Stimulated activated CD4-positive, alpha-beta T cell treated with anti-CD3 and anti-CD28 coated beads, Interleukin-1b, Interleukin-23, amount 100 ng/mL, for 24 hours (primary cell): ENCODE results near the gene BRDT.

Experiments used
- DNase-seq, 4 experiments: peaks; one replicate each; pipeline ENCODE4 v3.0.0-alpha.2; 2020; ENCODE audit warnings: low read depth in 4 of 4, low spot score in 1 of 4

Gene BRDT

GRCh38 chr1:91949356-91949699 is at the start of gene BRDT:
BRDT (plus strand) TSS chr1:91949401; CDS start chr1:91962755, 13,354 bp downstream.
- DNase-seq: no peak

DNA sequence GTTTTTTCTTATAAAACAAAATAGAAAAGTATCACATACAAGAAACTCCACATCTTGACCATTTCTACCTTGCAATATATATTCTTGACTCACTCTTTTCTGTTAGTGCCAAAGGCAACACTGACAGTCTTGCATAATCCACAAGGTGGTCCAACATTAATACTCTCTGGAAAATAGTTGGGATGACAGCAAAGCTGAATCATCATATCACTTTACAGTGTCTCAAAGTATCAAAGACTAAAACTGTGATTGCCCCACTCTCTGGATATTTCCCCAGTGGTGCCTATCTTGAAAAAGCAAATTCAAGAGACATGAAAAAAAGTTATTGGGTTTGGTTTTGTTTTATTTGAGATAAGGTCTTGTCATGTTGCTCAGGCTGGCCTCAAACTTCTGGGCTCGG is 48.6 kb upstream of the BRDT start:
- DNase-seq: no peak

- no peak for DNase-seq
Observed at GRCh38 chr1:91901231-91901630, 48.0 kb upstream of the BRDT start.

GRCh38 chr1:91912266-91912665 is 36.9 kb upstream of the BRDT start:
- DNase-seq: no peak

DNA sequence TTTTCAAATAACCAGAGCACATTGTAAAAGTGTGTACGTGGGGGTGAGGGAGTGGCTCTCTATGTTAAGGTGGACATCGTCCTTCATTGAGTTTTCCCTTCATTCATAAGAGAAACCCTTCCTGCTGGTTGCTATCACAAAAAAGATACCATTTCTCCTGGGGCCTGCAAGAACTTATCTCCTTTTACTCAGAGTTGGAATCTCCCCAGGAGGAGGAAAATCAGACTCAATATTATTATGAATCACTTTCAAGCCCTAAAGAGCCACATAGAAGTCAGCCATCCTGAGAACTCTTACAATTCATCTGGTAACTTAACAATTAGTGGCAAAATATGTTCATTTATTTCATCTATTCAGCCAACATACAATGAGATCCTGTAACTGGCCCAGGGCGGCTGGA is 36.2 kb upstream of the BRDT start:
- DNase-seq: no peak

DNA sequence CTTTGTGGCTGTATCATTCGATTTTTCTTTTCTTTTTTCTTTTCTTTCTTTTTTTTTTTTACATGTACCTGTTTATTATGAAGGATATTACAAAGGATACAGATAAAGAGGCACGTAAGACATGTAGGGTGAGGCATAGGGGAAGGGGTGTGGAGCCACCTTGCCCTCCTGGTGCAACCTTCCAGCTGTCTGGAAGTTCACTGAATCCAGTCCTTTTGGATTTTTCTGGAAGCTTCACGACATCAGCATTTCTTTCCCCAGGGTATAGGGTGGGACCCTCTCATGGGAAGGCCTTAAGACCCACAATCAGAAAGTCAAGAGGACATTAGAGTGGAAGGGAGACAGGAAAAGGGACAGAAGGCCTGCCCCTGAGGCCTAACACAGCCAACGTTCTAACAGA is 33.2 kb upstream of the BRDT start:
- DNase-seq: no peak

GRCh38 chr1:91916811-91917460 is 32.3 kb upstream of the BRDT start:
- no peak for DNase-seq

GRCh38 chr1:91919962-91920361 is 29.2 kb upstream of the BRDT start:
- no peak for DNase-seq

DNA sequence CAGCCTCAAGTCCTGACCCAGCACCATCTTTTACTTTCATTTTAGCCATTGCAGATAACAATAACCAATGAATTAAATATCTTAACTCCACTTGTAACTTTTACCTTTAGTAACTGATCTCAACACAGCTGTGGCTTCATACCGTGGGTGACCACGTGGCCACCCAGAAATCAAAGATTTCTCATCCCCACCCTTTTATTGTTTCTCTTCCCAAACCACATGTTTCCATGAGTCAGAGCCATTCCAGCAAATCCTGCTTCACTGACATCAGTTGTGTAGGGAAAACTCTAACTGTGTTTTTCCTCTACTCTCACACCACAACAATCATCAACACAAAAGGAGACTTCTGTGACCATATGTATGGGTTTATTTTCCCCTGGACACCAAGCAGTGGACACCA is 25.1 kb upstream of the BRDT start:
- no peak for DNase-seq

GRCh38 chr1:91925644-91926435 is 23.4 kb upstream of the BRDT start:
- no peak for DNase-seq

- no peak for DNase-seq
Observed at GRCh38 chr1:91928026-91928425, 21.2 kb upstream of the BRDT start.

DNA sequence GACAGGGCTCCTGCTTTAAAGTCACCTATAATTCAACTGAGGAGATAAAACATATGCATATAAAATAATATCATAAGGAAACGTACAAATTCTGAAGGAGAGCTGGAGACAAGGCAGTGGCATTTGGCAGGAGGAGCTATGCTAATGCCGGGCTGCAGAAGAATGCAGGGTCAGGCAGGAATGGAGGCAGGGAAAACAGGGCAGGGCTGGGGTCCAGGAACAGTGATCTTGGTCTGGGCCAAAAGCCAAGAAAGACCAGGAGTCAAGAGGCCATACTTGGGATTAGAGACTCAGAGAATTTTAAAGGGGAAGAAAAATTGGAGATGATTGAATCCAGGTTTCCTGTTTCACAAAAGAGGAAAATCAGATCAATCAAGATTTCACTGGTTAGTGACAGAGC is 20.0 kb upstream of the BRDT start:
- DNase-seq: no peak

GRCh38 chr1:91937613-91938012 is 11.6 kb upstream of the BRDT start:
- DNase-seq: no peak

- no peak for DNase-seq
Observed at GRCh38 chr1:91940496-91940895, 8.7 kb upstream of the BRDT start.

DNA sequence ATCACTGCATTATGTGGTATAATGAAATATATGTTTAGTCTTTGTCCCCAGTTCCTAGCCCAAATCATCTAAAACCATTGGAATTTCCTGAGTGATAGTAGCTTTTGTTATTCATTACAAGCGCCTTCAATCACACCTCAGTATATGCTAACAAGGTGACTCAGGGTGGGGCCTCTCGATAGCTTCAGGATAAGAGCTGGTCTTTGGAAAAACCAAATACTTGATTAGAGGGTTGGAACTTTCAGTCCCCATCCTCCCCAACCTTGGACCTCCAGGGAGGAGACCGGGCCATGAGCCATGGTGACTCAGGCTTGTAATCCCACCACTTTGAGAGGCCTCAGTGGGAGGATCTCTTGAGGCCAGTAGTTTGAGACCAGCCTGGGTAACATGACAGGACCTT is 5.1 kb upstream of the BRDT start:
- DNase-seq: no peak

GRCh38 chr1:91948097-91948496 is 1.1 kb upstream of the BRDT start:
- no peak for DNase-seq

GRCh38 chr1:91948501-91949355 is 473 bp upstream of the BRDT start:
- DNase-seq: no peak

- no peak for DNase-seq
Observed at GRCh38 chr1:91952187-91952586, 3.0 kb downstream of the BRDT start.

- DNase-seq: no peak
Observed at GRCh38 chr1:91958926-91959325, 9.7 kb downstream of the BRDT start.

GRCh38 chr1:91968334-91968733 is 19.1 kb downstream of the BRDT start:
- DNase-seq: no peak

- DNase-seq: no peak
Observed at GRCh38 chr1:91979383-91979782, 30.2 kb downstream of the BRDT start.

DNA sequence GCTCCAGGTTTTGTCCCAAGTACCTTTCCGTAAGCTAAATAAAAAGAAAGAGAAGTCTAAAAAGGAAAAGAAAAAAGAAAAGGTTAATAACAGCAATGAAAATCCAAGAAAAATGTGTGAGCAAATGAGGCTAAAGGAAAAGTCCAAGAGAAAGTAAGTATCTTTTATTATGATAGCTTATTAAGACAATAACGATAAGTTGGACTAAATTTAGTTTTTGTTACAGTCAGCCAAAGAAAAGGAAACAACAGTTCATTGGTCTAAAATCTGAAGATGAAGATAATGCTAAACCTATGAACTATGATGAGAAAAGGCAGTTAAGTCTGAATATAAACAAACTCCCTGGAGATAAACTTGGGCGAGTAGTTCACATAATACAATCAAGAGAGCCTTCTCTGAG is 31.5 kb downstream of the BRDT start:
- DNase-seq: no peak
